ENCODE measurements around the gene SERTAD2.

Gene SERTAD2

GRCh38 chr2:64615192-64615763 is 38.4 kb downstream of the SERTAD2 start:
- TF ChIP-seq SIN3A (IDR thresholded peaks at IDR 0.05; ENCODE audit: borderline replicate concordance, insufficient read depth, low read length) (no peak), TAF1 (IDR thresholded peaks at IDR 0.05; ENCODE audit: borderline replicate concordance, insufficient read depth, low read length) (no peak), POLR2AphosphoS5 (IDR thresholded peaks at IDR 0.05; ENCODE audit: low read depth, low read length) (no peak), FOXP2 (optimal IDR thresholded peaks at IDR 0.05; ENCODE audit: borderline replicate concordance, extremely low read depth, extremely low read length, insufficient read depth) (no peak)
- TF ChIP-seq, protein P1, sequence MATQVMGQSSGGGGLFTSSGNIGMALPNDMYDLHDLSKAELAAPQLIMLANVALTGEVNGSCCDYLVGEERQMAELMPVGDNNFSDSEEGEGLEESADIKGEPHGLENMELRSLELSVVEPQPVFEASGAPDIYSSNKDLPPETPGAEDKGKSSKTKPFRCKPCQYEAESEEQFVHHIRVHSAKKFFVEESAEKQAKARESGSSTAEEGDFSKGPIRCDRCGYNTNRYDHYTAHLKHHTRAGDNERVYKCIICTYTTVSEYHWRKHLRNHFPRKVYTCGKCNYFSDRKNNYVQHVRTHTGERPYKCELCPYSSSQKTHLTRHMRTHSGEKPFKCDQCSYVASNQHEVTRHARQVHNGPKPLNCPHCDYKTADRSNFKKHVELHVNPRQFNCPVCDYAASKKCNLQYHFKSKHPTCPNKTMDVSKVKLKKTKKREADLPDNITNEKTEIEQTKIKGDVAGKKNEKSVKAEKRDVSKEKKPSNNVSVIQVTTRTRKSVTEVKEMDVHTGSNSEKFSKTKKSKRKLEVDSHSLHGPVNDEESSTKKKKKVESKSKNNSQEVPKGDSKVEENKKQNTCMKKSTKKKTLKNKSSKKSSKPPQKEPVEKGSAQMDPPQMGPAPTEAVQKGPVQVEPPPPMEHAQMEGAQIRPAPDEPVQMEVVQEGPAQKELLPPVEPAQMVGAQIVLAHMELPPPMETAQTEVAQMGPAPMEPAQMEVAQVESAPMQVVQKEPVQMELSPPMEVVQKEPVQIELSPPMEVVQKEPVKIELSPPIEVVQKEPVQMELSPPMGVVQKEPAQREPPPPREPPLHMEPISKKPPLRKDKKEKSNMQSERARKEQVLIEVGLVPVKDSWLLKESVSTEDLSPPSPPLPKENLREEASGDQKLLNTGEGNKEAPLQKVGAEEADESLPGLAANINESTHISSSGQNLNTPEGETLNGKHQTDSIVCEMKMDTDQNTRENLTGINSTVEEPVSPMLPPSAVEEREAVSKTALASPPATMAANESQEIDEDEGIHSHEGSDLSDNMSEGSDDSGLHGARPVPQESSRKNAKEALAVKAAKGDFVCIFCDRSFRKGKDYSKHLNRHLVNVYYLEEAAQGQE (IDR thresholded peaks at IDR 0.05; ENCODE audit: insufficient read depth in 1 of 2, low read depth in 2 of 2, low read length in 2 of 2): no peak

DNA sequence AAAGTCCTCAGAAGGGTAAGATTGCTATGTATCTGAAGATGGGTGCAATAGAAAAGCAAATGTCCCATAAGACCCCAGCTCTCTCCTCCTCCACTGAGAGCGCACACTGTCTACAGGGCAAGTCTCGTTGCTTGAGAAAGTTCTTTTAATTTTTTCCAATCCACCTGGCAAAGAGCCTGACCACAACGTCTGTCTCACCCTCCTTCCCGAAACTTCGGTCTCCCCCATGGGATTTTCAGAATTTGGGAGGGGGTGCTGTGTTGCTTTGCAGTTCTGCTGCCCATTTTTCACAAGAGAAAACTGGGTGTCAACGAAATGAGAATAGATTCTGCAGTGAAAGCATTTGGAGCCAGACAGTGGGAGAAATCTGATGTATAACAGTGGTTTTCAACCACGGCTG is 40.4 kb downstream of the SERTAD2 start:
- TF ChIP-seq, protein P1 (IDR thresholded peaks at IDR 0.05; ENCODE audit: insufficient read depth in 1 of 2, low read depth in 2 of 2, low read length in 2 of 2): no peak
- no peak for TF ChIP-seq POLR2AphosphoS5 (IDR thresholded peaks at IDR 0.05; ENCODE audit: low read depth, low read length)
- TF ChIP-seq SIN3A (IDR thresholded peaks at IDR 0.05; ENCODE audit: borderline replicate concordance, insufficient read depth, low read length): no peak
- TF ChIP-seq FOXP2 (optimal IDR thresholded peaks at IDR 0.05; ENCODE audit: borderline replicate concordance, extremely low read depth, extremely low read length, insufficient read depth): no peak

DNA sequence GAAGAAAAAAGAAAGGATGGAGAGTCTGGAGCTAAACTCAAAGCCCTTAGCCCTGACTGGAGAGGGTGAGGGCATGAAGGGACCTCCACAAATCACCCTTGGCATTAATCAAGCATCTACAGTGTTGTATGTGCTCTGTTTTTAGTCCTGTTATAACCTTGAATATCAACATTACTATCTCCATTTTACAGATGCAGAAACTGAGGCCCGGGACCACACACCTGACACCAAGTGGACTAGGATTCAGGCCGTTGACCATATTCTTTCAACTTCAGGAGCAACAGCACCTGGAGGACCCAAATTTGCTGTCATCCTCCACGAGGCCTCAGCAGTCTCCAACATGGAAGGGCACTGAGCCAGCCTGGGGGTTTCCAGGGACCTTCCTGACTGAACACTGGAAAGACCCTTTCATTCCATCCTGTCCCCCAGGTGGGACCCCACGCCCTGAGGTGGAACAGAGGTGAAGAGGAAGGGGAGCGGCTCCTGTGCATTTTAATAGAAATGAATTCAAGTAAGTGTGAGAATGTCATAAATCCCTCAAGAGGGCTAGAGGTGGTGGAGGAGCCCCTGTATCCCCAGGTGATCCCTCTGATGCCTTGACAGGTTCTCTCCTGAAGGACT is 41.0 kb downstream of the SERTAD2 start:
- no peak for TF ChIP-seq POLR2AphosphoS5 (IDR thresholded peaks at IDR 0.05; ENCODE audit: low read depth, low read length)

- no peak for TF ChIP-seq FOXP2 (optimal IDR thresholded peaks at IDR 0.05; ENCODE audit: borderline replicate concordance, extremely low read depth, extremely low read length, insufficient read depth)
- no peak for TF ChIP-seq POLR2AphosphoS5 (IDR thresholded peaks at IDR 0.05; ENCODE audit: low read depth, low read length)
- TF ChIP-seq SIN3A (IDR thresholded peaks at IDR 0.05; ENCODE audit: borderline replicate concordance, insufficient read depth, low read length): no peak
Observed at GRCh38 chr2:64610316-64610855, 43.3 kb downstream of the SERTAD2 start.

- TF ChIP-seq, protein P1 (IDR thresholded peaks at IDR 0.05; ENCODE audit: insufficient read depth in 1 of 2, low read depth in 2 of 2, low read length in 2 of 2): no peak
- TF ChIP-seq TAF1 (IDR thresholded peaks at IDR 0.05; ENCODE audit: borderline replicate concordance, insufficient read depth, low read length): no peak
- TF ChIP-seq SIN3A (IDR thresholded peaks at IDR 0.05; ENCODE audit: borderline replicate concordance, insufficient read depth, low read length): no peak
- TF ChIP-seq POLR2AphosphoS5 (IDR thresholded peaks at IDR 0.05; ENCODE audit: low read depth, low read length): no peak
- no peak for TF ChIP-seq FOXP2 (optimal IDR thresholded peaks at IDR 0.05; ENCODE audit: borderline replicate concordance, extremely low read depth, extremely low read length, insufficient read depth)
Observed at GRCh38 chr2:64609942-64610281, 43.8 kb downstream of the SERTAD2 start.

- TF ChIP-seq, protein P1 (IDR thresholded peaks at IDR 0.05; ENCODE audit: insufficient read depth in 1 of 2, low read depth in 2 of 2, low read length in 2 of 2): no peak
- TF ChIP-seq POLR2AphosphoS5 (IDR thresholded peaks at IDR 0.05; ENCODE audit: low read depth, low read length) (no peak), TAF1 (IDR thresholded peaks at IDR 0.05; ENCODE audit: borderline replicate concordance, insufficient read depth, low read length) (no peak), SIN3A (IDR thresholded peaks at IDR 0.05; ENCODE audit: borderline replicate concordance, insufficient read depth, low read length) (no peak), FOXP2 (optimal IDR thresholded peaks at IDR 0.05; ENCODE audit: borderline replicate concordance, extremely low read depth, extremely low read length, insufficient read depth) (no peak)
Observed at GRCh38 chr2:64609227-64609941, 44.3 kb downstream of the SERTAD2 start.

Data from PFSK-1 (cell line).